SK-N-SH treated with all-trans-retinoic acid at 6 μM for 48 hours (cell line): Measurements from ENCODE around the gene PCSK5.

ENCODE experiments used
- ATAC-seq: fragments of 200-7000 bp; cut with Tn5 transposase; 3 replicates; pipeline ENCODE4 v1.9.1; 2020; ENCODE audit warnings: mild to moderate bottlenecking, moderate library complexity
- ARNTL ChIP-seq: fragments of 450-650 bp; formaldehyde crosslinking; IDR thresholded peaks from 2 replicates; pipeline ENCODE4 v1.5.0; 2020; ENCODE audit warnings: low read depth, mild to moderate bottlenecking, moderate library complexity, borderline replicate concordance
- BACH2 ChIP-seq: fragments of 250-450 bp; sonication (Bioruptor Pico); IDR thresholded peaks from 2 replicates; pipeline ENCODE4 v1.9.0; 2021; ENCODE audit warnings: mild to moderate bottlenecking, borderline replicate concordance
- CREB5 ChIP-seq: fragments of 250-450 bp; sonication (Bioruptor Pico); IDR thresholded peaks from 2 replicates; pipeline ENCODE4 v1.5.1; 2020; ENCODE audit warnings: low read depth, mild to moderate bottlenecking, moderate library complexity
- CSDC2 ChIP-seq: fragments of 250-450 bp; sonication (Bioruptor Pico); IDR thresholded peaks from 2 replicates; pipeline ENCODE4 v1.5.0; 2020; ENCODE audit warnings: mild to moderate bottlenecking, moderate library complexity
- ESRRG ChIP-seq: fragments of 250-450 bp; sonication (Bioruptor Pico); IDR thresholded peaks from 2 replicates; pipeline ENCODE4 v1.6.1; 2021; ENCODE audit warnings: mild to moderate bottlenecking
- GLIS3 ChIP-seq: fragments of 250-450 bp; sonication (Bioruptor Pico); IDR thresholded peaks from 2 replicates; pipeline ENCODE4 v1.5.0; 2020; ENCODE audit warnings: mild to moderate bottlenecking, moderate library complexity
- ISL1 ChIP-seq: fragments of 250-450 bp; sonication (Bioruptor Pico); IDR thresholded peaks from 2 replicates; pipeline ENCODE4 v2.1.2; 2022; ENCODE audit warnings: mild to moderate bottlenecking, moderate library complexity
- OSR1 ChIP-seq: fragments of 250-450 bp; sonication (Bioruptor Pico); IDR thresholded peaks from 2 replicates; pipeline ENCODE4 v1.8.0; 2022; ENCODE audit warnings: moderate library complexity, mild to moderate bottlenecking, inconsistent platforms
- PPARA ChIP-seq: fragments of 250-450 bp; sonication (Bioruptor Pico); IDR thresholded peaks from 2 replicates; pipeline ENCODE4 v1.5.0; 2020; ENCODE audit warnings: mild to moderate bottlenecking, borderline replicate concordance
- RARB ChIP-seq: fragments of 250-450 bp; sonication (Bioruptor Pico); IDR thresholded peaks from 2 replicates; pipeline ENCODE4 v1.8.0; 2021; ENCODE audit warnings: mild to moderate bottlenecking, moderate library complexity
- SNAI2 ChIP-seq: fragments of 250-450 bp; sonication (Bioruptor Pico); IDR thresholded peaks from 2 replicates; pipeline ENCODE4 v1.5.0; 2020; ENCODE audit warnings: mild to moderate bottlenecking, moderate library complexity
- TCF4 ChIP-seq: fragments of 250-450 bp; sonication (Bioruptor Pico); IDR thresholded peaks from 2 replicates; pipeline ENCODE4 v1.8.0; 2021; ENCODE audit warnings: mild to moderate bottlenecking, moderate library complexity, borderline replicate concordance
- TOX ChIP-seq: fragments of 250-450 bp; sonication (Bioruptor Pico); IDR thresholded peaks from 2 replicates; pipeline ENCODE4 v1.8.0; 2021; ENCODE audit warnings: mild to moderate bottlenecking, moderate library complexity, borderline replicate concordance
- TSHZ2 ChIP-seq: fragments of 250-450 bp; sonication (Bioruptor Pico); IDR thresholded peaks from 2 replicates; pipeline ENCODE4 v1.5.0; 2020; ENCODE audit warnings: mild to moderate bottlenecking, moderate library complexity
- ZFP3 ChIP-seq: fragments of 250-450 bp; sonication (Bioruptor Pico); IDR thresholded peaks from 2 replicates; pipeline ENCODE4 v1.5.0; 2020; ENCODE audit warnings: mild to moderate bottlenecking, moderate library complexity
- ZFP30 ChIP-seq: fragments of 450-650 bp; formaldehyde crosslinking; IDR thresholded peaks from 2 replicates; pipeline ENCODE4 v1.5.0; 2022; ENCODE audit warnings: mild to moderate bottlenecking, moderate library complexity
- ZNF565 ChIP-seq: fragments of 450-650 bp; formaldehyde crosslinking; conservative IDR thresholded peaks from 2 replicates; pipeline ENCODE4 v1.5.0; 2020; ENCODE audit warnings: low read depth, mild to moderate bottlenecking, moderate library complexity
- ZNF70 ChIP-seq: fragments of 450-650 bp; formaldehyde crosslinking; IDR thresholded peaks from 2 replicates; pipeline ENCODE4 v1.5.0; 2020; ENCODE audit warnings: mild to moderate bottlenecking, moderate library complexity
- ZNF8 ChIP-seq: fragments of 450-650 bp; formaldehyde crosslinking; IDR thresholded peaks from 2 replicates; pipeline ENCODE4 v1.5.0; 2020; ENCODE audit warnings: mild to moderate bottlenecking, moderate library complexity
- TF ChIP-seq, protein P1 (sequence below): fragments of 250-450 bp; sonication (Bioruptor Pico); IDR thresholded peaks from 2 replicates; pipeline ENCODE4 v1.8.0; 2020; ENCODE audit warnings: mild to moderate bottlenecking, moderate library complexity, borderline replicate concordance
- TF ChIP-seq, protein P2 (sequence below): fragments of 250-450 bp; sonication (Bioruptor Pico); IDR thresholded peaks from 2 replicates; pipeline ENCODE4 v1.5.1; 2021; ENCODE audit warnings: mild to moderate bottlenecking, moderate library complexity

Gene PCSK5

DNA sequence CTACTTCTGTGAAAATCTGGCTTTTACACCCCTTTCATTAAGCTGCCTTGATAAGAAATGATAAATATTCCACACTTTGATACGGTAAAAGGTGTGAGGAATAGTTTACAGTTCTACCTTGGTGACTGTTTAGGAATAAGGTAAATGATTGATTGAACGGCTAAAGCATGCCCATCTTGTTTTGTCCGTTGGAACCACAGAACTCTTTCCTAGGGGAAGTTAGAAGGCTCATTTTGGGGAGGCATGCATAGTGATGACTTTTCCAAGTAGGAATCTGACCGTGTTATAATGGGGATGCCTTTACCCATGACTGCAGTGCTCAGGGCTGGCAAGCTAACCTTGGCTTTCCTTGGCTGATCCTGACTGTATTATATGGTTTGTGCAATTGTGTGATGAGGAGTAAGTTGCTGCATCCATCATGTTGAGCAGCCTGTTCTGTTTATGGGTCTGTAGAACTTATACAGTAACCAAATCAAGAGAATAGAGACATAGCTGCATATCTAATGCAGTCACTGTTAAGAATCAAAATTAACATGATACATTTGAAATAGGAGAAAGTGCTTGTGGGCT is 24.5 kb downstream of the PCSK5 start:
- no peak for TF ChIP-seq CSDC2 (CRISPR knock-in tag)
- TF ChIP-seq TSHZ2 (CRISPR knock-in tag): no peak
- TF ChIP-seq GLIS3 (CRISPR knock-in tag): no peak
- TF ChIP-seq TCF4 (CRISPR knock-in tag): no peak
- TF ChIP-seq, all 23 proteins: peak for 0

DNA sequence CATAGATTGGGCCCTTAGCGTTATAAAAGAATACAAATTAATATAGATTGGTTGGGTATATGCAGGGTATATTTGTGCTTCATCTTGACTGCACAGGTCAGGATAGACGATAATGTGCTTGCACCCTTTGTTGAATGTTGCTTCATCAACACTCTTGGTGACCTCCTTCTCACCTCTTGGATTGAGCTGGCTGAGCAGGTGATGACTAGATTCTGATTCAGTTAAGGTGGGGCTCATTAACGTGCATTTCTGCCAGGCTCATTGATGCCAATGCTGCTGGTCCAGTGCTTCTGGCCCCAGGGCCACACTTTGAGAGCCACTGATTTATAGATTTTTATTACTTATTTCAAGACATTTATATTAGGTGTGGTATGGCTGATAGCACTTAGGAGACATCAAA is 27.7 kb downstream of the PCSK5 start:
- ATAC-seq: no peak
- no peak for TF ChIP-seq ZNF8 (CRISPR knock-in tag)
- TF ChIP-seq TSHZ2 (CRISPR knock-in tag): no peak

More for the DNA sequence above, 24.5 kb downstream of the PCSK5 start:
- ATAC-seq: no peak

DNA sequence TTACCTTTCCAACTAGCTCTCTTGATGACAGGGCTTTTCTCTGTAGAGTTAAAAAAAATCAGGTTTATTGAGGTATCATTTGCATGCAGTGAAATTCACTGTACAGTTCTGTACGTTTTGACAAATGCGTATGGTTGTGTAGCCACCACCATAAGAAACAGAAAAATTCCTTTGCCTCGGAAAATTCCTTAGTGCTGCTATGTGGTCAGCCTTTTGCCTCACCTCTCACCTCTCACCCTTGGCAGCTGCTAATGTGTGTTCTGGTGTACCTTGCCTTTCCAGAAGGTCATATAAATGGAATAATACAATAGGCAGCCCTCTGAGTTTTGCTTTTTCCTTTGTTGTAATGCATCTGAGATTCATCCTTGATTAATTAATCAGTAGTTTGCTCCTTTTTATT is 28.4 kb downstream of the PCSK5 start:
- no peak for TF ChIP-seq RARB (CRISPR knock-in tag)
- no peak for TF ChIP-seq CSDC2 (CRISPR knock-in tag)
- TF ChIP-seq ZFP30 (CRISPR knock-in tag): no peak
- TF ChIP-seq, protein P1, sequence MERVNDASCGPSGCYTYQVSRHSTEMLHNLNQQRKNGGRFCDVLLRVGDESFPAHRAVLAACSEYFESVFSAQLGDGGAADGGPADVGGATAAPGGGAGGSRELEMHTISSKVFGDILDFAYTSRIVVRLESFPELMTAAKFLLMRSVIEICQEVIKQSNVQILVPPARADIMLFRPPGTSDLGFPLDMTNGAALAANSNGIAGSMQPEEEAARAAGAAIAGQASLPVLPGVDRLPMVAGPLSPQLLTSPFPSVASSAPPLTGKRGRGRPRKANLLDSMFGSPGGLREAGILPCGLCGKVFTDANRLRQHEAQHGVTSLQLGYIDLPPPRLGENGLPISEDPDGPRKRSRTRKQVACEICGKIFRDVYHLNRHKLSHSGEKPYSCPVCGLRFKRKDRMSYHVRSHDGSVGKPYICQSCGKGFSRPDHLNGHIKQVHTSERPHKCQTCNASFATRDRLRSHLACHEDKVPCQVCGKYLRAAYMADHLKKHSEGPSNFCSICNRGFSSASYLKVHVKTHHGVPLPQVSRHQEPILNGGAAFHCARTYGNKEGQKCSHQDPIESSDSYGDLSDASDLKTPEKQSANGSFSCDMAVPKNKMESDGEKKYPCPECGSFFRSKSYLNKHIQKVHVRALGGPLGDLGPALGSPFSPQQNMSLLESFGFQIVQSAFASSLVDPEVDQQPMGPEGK (CRISPR knock-in tag): no peak
- TF ChIP-seq ISL1: no peak
- TF ChIP-seq ZFP3 (CRISPR knock-in tag): no peak
- no peak for TF ChIP-seq ARNTL
- no peak for TF ChIP-seq SNAI2 (CRISPR knock-in tag)
- TF ChIP-seq ESRRG (CRISPR knock-in tag): no peak
- TF ChIP-seq ZNF70: no peak
- no peak for TF ChIP-seq ZNF565
- no peak for TF ChIP-seq BACH2
- TF ChIP-seq OSR1 (CRISPR knock-in tag): no peak
- no peak for ATAC-seq

DNA sequence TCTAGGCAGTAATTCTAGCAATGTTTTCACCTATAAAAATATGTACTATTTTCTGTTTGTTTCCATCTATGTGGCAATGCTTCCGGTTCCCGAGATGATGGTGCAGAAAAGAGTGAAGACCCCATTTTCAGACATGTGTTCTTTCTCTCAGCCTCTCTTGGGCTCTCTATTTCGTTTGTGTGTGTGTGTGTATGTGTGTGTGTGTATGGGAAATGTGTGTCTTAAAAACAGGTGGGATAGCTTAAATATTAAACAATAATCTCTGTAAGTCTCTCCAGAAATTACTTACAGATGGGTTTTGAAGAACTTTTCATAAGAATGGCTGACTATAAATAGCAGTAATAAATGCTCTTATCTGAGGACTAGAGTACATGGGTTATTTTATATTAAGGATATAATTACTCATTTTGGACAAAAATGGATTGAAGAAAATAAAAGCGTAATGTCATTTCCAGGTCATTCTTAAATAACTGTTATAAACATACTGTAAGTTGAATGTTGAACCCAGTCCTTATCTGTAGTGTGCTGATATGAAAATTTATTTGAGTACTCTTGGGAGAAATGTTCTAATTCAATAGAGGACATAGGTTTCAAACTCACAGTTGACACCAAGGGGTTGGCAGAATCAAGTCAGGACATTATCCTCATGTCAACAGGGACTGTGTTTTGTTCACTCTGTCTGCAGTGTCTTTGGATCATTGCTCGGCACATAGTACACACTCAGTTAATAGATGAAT is 31.1 kb downstream of the PCSK5 start:
- TF ChIP-seq ESRRG (CRISPR knock-in tag) (no peak), ZFP30 (CRISPR knock-in tag) (no peak), ZNF8 (CRISPR knock-in tag) (no peak), ISL1 (no peak), TOX (CRISPR knock-in tag) (no peak), TCF4 (CRISPR knock-in tag) (no peak), GLIS3 (CRISPR knock-in tag) (no peak), ZNF565 (no peak), SNAI2 (CRISPR knock-in tag) (no peak), PPARA (no peak), OSR1 (CRISPR knock-in tag) (no peak), CREB5 (no peak), RARB (CRISPR knock-in tag) (no peak), CSDC2 (CRISPR knock-in tag) (no peak)
- TF ChIP-seq, protein P2, sequence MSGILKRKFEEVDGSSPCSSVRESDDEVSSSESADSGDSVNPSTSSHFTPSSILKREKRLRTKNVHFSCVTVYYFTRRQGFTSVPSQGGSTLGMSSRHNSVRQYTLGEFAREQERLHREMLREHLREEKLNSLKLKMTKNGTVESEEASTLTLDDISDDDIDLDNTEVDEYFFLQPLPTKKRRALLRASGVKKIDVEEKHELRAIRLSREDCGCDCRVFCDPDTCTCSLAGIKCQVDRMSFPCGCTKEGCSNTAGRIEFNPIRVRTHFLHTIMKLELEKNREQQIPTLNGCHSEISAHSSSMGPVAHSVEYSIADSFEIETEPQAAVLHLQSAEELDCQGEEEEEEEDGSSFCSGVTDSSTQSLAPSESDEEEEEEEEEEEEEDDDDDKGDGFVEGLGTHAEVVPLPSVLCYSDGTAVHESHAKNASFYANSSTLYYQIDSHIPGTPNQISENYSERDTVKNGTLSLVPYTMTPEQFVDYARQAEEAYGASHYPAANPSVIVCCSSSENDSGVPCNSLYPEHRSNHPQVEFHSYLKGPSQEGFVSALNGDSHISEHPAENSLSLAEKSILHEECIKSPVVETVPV (CRISPR knock-in tag): no peak
- TF ChIP-seq, protein P1 (CRISPR knock-in tag): no peak
- ATAC-seq: no peak
